K562 (cell line): ENCODE results near the gene HAPSTR1. TPM values are rescaled to one million over a fixed set of nuclear protein-coding genes. Genes with fewer than 3 reads are reported as not detected.

Experiments used
- BCL6 ChIP-seq: fragments of 250-450 bp; sonication (Bioruptor Pico); IDR thresholded peaks from 2 replicates; pipeline ENCODE4 v1.4.0; 2020
- CBX8 ChIP-seq: fragments of 200-600 bp; sonication (generic); IDR thresholded peaks from 2 replicates; pipeline ENCODE4 v1.6.1; 2012; ENCODE audit warnings: borderline replicate concordance, mixed run types, low read depth, mild to moderate bottlenecking, moderate library complexity, mixed read lengths, low read length, control low read depth, inconsistent platforms; ENCODE audit not compliant: poor library complexity, severe bottlenecking; ENCODE audit errors: extremely low read depth
- HDAC2 ChIP-seq: fragments of 450-650 bp; IDR thresholded peaks from 2 replicates; pipeline ENCODE4 v1.6.1; 2016; ENCODE audit warnings: mild to moderate bottlenecking
- NFE2L1 ChIP-seq: fragments of 450-650 bp; IDR thresholded peaks from 2 replicates; pipeline ENCODE4 v1.6.1; 2016; ENCODE audit warnings: missing genetic modification characterization, low read depth, mild to moderate bottlenecking, missing compliant biosample characterization, moderate library complexity, borderline replicate concordance
- PHTF2 ChIP-seq: fragments of 250-450 bp; sonication (Bioruptor Pico); IDR thresholded peaks from 2 replicates; pipeline ENCODE4 v1.5.0; 2021; ENCODE audit warnings: mild to moderate bottlenecking
- ZC3H8 ChIP-seq: fragments of 450-650 bp; IDR thresholded peaks from 2 replicates; pipeline ENCODE4 v1.6.1; 2017
- ZFX ChIP-seq: sonication (generic); formaldehyde crosslinking; IDR thresholded peaks from 2 replicates; pipeline ENCODE4 v1.8.0; 2022; ENCODE audit warnings: mild to moderate bottlenecking, missing genetic modification reagents, moderate library complexity
- ZNF354B ChIP-seq: fragments of 250-450 bp; sonication (Bioruptor Pico); IDR thresholded peaks from 2 replicates; pipeline ENCODE4 v1.4.0; 2020
- ZNF586 ChIP-seq: fragments of 450-650 bp; formaldehyde crosslinking; conservative IDR thresholded peaks from 2 replicates; pipeline ENCODE4 v1.4.0; 2020; ENCODE audit warnings: mild to moderate bottlenecking, moderate library complexity
- polyA plus RNA-seq, 8 experiments: library from polyadenylated mRNA; depleted of rRNA in 4 of 8; stranded (reverse) in 5 of 8; unstranded in 3 of 8; fragments of >200 nt; fragmentation: Nextera tagmentation in 2 of 8; fragmentation: Illumina TruSeq in 1 of 8; extraction: Ambion mirVana in 2 of 8; extraction: Trizol in 1 of 8; gene quantifications; 2 replicates each; pipeline versions ENCODE4 v1.2.1 to v1.2.3, GENCODE V29; 2011 to 2014; ENCODE audit warnings: inconsistent platforms in 1 of 8, missing spikeins in 1 of 8
- total RNA-seq, 7 experiments: library from RNA; depleted of rRNA in 6 of 7; stranded (reverse); fragments of >200 nt in 6 of 7; fragmentation: Illumina TruSeq in 2 of 7; extraction: Trizol in 2 of 7; gene quantifications; 2 replicates each; pipeline versions ENCODE4 v1.2.1 to v1.2.3, GENCODE V29; 2011 to 2021; ENCODE audit warnings: low replicate concordance in 1 of 7
- TF ChIP-seq, protein P1 (sequence below): conservative IDR thresholded peaks from 2 replicates; pipeline ENCODE4 v1.6.1; 2011; ENCODE audit warnings: low read depth, mild to moderate bottlenecking, low read length; ENCODE audit not compliant: control insufficient read depth
- TF ChIP-seq, protein P2 (sequence below): fragments of 250-450 bp; sonication (Bioruptor Pico); IDR thresholded peaks from 2 replicates; pipeline ENCODE4 v1.8.0; 2022; ENCODE audit warnings: inconsistent platforms, mild to moderate bottlenecking, moderate library complexity, borderline replicate concordance
- TF ChIP-seq, protein P3 (sequence below): fragments of 250-450 bp; sonication (Bioruptor Pico); IDR thresholded peaks from 2 replicates; pipeline ENCODE4 v1.6.1; 2021; ENCODE audit warnings: mild to moderate bottlenecking
- TF ChIP-seq, protein P4 (sequence below), 2 experiments: fragments of 450-650 bp in 1 of 2; sonication (generic) in 1 of 2; formaldehyde crosslinking in 1 of 2; IDR thresholded peaks; 2 replicates each; pipeline versions ENCODE4 v1.7.1 to v1.9.0; 2016 to 2022; ENCODE audit warnings: inconsistent platforms in 1 of 2, mild to moderate bottlenecking in 1 of 2, missing genetic modification reagents in 1 of 2

HAPSTR1 gene
- total and polyA plus RNA-seq, 9 of the 15 experiments (the other 6 are each of a cell fraction or from before 2014, with no cell fraction given): 10.8 to 67.9 (median 36.5) TPM

DNA sequence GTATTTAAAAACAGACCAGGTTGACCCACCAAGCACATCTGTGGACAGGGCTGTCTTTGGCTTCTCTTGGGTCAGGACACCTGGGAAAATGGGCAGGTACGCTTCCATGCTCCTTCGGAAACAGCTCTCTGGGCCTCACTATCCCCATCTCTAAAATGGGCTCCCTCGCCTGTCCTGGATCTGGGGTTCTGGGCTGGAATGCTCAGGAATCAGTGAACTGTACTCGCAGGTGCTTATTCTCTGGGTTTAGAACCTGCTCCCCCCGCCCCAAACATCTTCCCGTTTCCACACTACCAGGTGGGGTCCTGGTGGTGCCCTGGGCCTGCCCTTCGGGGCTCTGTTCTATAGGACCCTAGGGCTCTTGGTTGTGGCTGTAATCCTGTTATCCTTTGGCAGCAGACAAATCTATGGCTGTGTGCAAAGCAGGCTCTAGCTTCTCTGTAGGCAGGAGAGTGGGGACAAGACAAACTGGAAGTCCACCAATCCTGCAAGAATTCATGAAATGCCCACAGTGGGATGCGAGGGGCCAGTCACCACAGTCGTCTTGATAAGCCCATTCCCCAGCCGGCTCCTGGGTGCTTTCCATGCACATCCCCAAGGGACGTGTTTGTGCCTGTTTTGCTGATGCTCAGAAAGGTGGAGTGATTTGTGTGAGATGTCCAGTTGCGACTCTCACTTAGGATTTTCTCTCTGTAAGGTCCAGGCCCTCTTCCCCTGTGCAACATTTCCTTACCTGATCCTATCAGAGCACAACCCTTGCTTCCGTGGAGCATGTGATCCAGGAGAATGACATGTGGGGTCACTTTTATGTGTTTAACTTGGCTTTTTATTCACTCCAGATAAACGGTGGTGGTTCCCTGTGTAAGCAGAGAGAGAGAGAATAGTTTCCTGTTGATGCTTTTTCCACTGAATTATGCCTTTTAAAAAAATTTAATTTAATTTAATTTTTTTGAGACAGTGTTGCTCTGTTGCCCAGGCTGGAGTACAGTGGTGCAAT is 37.2 kb downstream of the HAPSTR1 start (continued):
- TF ChIP-seq CBX8 (no peak), ZNF586 (no peak), BCL6 (CRISPR knock-in tag) (no peak), ZC3H8 (no peak), ZFX (CRISPR knock-in tag) (no peak), NFE2L1 (no peak), ZNF354B (no peak), HDAC2 (peak; percentile 61; the same call in 1 of the 2 replicates), PHTF2 (CRISPR knock-in tag) (no peak)
- TF ChIP-seq, protein P1, sequence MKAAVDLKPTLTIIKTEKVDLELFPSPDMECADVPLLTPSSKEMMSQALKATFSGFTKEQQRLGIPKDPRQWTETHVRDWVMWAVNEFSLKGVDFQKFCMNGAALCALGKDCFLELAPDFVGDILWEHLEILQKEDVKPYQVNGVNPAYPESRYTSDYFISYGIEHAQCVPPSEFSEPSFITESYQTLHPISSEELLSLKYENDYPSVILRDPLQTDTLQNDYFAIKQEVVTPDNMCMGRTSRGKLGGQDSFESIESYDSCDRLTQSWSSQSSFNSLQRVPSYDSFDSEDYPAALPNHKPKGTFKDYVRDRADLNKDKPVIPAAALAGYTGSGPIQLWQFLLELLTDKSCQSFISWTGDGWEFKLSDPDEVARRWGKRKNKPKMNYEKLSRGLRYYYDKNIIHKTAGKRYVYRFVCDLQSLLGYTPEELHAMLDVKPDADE: no peak
- TF ChIP-seq, protein P2, sequence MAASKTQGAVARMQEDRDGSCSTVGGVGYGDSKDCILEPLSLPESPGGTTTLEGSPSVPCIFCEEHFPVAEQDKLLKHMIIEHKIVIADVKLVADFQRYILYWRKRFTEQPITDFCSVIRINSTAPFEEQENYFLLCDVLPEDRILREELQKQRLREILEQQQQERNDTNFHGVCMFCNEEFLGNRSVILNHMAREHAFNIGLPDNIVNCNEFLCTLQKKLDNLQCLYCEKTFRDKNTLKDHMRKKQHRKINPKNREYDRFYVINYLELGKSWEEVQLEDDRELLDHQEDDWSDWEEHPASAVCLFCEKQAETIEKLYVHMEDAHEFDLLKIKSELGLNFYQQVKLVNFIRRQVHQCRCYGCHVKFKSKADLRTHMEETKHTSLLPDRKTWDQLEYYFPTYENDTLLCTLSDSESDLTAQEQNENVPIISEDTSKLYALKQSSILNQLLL (CRISPR knock-in tag): no peak
- TF ChIP-seq, protein P3, sequence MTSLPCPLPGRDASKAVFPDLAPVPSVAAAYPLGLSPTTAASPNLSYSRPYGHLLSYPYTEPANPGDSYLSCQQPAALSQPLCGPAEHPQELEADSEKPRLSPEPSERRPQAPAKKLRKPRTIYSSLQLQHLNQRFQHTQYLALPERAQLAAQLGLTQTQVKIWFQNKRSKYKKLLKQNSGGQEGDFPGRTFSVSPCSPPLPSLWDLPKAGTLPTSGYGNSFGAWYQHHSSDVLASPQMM (CRISPR knock-in tag): no peak
- TF ChIP-seq, protein P4, sequence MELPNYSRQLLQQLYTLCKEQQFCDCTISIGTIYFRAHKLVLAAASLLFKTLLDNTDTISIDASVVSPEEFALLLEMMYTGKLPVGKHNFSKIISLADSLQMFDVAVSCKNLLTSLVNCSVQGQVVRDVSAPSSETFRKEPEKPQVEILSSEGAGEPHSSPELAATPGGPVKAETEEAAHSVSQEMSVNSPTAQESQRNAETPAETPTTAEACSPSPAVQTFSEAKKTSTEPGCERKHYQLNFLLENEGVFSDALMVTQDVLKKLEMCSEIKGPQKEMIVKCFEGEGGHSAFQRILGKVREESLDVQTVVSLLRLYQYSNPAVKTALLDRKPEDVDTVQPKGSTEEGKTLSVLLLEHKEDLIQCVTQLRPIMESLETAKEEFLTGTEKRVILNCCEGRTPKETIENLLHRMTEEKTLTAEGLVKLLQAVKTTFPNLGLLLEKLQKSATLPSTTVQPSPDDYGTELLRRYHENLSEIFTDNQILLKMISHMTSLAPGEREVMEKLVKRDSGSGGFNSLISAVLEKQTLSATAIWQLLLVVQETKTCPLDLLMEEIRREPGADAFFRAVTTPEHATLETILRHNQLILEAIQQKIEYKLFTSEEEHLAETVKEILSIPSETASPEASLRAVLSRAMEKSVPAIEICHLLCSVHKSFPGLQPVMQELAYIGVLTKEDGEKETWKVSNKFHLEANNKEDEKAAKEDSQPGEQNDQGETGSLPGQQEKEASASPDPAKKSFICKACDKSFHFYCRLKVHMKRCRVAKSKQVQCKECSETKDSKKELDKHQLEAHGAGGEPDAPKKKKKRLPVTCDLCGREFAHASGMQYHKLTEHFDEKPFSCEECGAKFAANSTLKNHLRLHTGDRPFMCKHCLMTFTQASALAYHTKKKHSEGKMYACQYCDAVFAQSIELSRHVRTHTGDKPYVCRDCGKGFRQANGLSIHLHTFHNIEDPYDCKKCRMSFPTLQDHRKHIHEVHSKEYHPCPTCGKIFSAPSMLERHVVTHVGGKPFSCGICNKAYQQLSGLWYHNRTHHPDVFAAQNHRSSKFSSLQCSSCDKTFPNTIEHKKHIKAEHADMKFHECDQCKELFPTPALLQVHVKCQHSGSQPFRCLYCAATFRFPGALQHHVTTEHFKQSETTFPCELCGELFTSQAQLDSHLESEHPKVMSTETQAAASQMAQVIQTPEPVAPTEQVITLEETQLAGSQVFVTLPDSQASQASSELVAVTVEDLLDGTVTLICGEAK (IDR thresholded peaks at IDR 0.05): no peak
- TF ChIP-seq, protein P4 (CRISPR knock-in tag; IDR thresholded peaks at IDR 0.05): no peak
